HepG2 (cell line): ENCODE data around the gene SMPD2. TPM values are rescaled to one million over a fixed set of nuclear protein-coding genes. Genes with fewer than 3 reads are reported as not detected.

ENCODE experiments used
- CEBPB ChIP-seq: IDR thresholded peaks from 2 replicates; pipeline ENCODE4 v1.6.1; 2011; ENCODE audit warnings: low read depth, low read length, improper control_type of control experiment, borderline replicate concordance
- ERF ChIP-seq: IDR thresholded peaks from 2 replicates; pipeline ENCODE4 v1.6.1; 2018; ENCODE audit warnings: missing biosample characterization, missing genetic modification reagents
- FIP1L1 ChIP-seq: fragments of 200-400 bp; formaldehyde crosslinking; IDR thresholded peaks from 2 replicates; pipeline ENCODE4 v1.6.1; 2018; ENCODE audit warnings: low read depth, mild to moderate bottlenecking, low read length, moderate library complexity, borderline replicate concordance; ENCODE audit not compliant: insufficient read depth
- KMT2A ChIP-seq: sonication (generic); formaldehyde crosslinking; IDR thresholded peaks from 2 replicates; pipeline ENCODE4 v1.4.0; 2020; ENCODE audit warnings: missing genetic modification reagents
- MYC ChIP-seq: sonication (generic); formaldehyde crosslinking; IDR thresholded peaks from 2 replicates; pipeline ENCODE4 v1.9.0; 2021; ENCODE audit warnings: missing genetic modification reagents, borderline replicate concordance
- NFE2L2 ChIP-seq: fragments of 150-350 bp; IDR thresholded peaks from 2 replicates; pipeline ENCODE4 v1.6.1; 2014; ENCODE audit warnings: low read length
- NFKB2 ChIP-seq: sonication (generic); formaldehyde crosslinking; IDR thresholded peaks from 2 replicates; pipeline ENCODE4 v1.4.0; 2020; ENCODE audit warnings: missing genetic modification reagents, borderline replicate concordance
- PCBP1 ChIP-seq: fragments of 200-400 bp; formaldehyde crosslinking; IDR thresholded peaks from 2 replicates; pipeline ENCODE4 v1.6.1; 2017; ENCODE audit warnings: mild to moderate bottlenecking, low read depth, low read length, borderline replicate concordance
- PHF20 ChIP-seq: sonication (generic); formaldehyde crosslinking; IDR thresholded peaks from 2 replicates; pipeline ENCODE4 v1.5.0; 2020; ENCODE audit warnings: mild to moderate bottlenecking, missing genetic modification reagents
- RARG ChIP-seq: sonication (generic); formaldehyde crosslinking; IDR thresholded peaks from 2 replicates; pipeline ENCODE4 v1.4.0; 2020; ENCODE audit warnings: low read depth, mild to moderate bottlenecking, missing genetic modification reagents
- TEAD2 ChIP-seq: sonication (generic); formaldehyde crosslinking; IDR thresholded peaks from 2 replicates; pipeline ENCODE4 v1.9.0; 2021; ENCODE audit warnings: missing genetic modification reagents
- THYN1 ChIP-seq: sonication (generic); formaldehyde crosslinking; IDR thresholded peaks from 2 replicates; pipeline ENCODE4 v1.8.1; 2023; ENCODE audit warnings: low read depth, mild to moderate bottlenecking, moderate library complexity, missing genetic modification reagents, borderline replicate concordance
- YEATS2 ChIP-seq: sonication (generic); formaldehyde crosslinking; IDR thresholded peaks from 2 replicates; pipeline ENCODE4 v1.4.0; 2020; ENCODE audit warnings: missing genetic modification reagents, borderline replicate concordance
- ZBTB8A ChIP-seq: sonication (generic); formaldehyde crosslinking; IDR thresholded peaks from 2 replicates; pipeline ENCODE4 v1.4.0; 2020; ENCODE audit warnings: mild to moderate bottlenecking, low read depth, missing genetic modification reagents, borderline replicate concordance
- ZMYM4 ChIP-seq: sonication (generic); formaldehyde crosslinking; IDR thresholded peaks from 2 replicates; pipeline ENCODE4 v1.8.1; 2023; ENCODE audit warnings: mild to moderate bottlenecking, missing genetic modification reagents
- ZNF24 ChIP-seq: fragments of 450-650 bp; IDR thresholded peaks from 2 replicates; pipeline ENCODE4 v1.6.1; 2017; ENCODE audit warnings: antibody characterized with exemption, mild to moderate bottlenecking
- ZNF333 ChIP-seq: sonication (generic); formaldehyde crosslinking; IDR thresholded peaks from 2 replicates; pipeline ENCODE4 v1.4.0; 2020; ENCODE audit warnings: mild to moderate bottlenecking, missing genetic modification reagents, borderline replicate concordance
- ZNF362 ChIP-seq: sonication (generic); formaldehyde crosslinking; IDR thresholded peaks from 2 replicates; pipeline ENCODE4 v1.4.0; 2020; ENCODE audit warnings: missing genetic modification reagents, mild to moderate bottlenecking, borderline replicate concordance
- ZNF382 ChIP-seq: sonication (generic); formaldehyde crosslinking; IDR thresholded peaks from 2 replicates; pipeline ENCODE4 v1.5.0; 2020; ENCODE audit warnings: missing genetic modification reagents, mild to moderate bottlenecking, borderline replicate concordance
- ZNF629 ChIP-seq: sonication (generic); formaldehyde crosslinking; conservative IDR thresholded peaks from 2 replicates; pipeline ENCODE4 v1.5.0; 2020; ENCODE audit warnings: missing genetic modification reagents
- ZNF687 ChIP-seq: sonication (generic); formaldehyde crosslinking; IDR thresholded peaks from 2 replicates; pipeline ENCODE4 v1.5.1; 2020; ENCODE audit warnings: mild to moderate bottlenecking, missing genetic modification reagents, moderate library complexity
- polyA plus RNA-seq, 8 experiments: library from polyadenylated mRNA; depleted of rRNA in 3 of 8; stranded (reverse) in 7 of 8; unstranded in 1 of 8; fragments of >200 nt; fragmentation: Illumina TruSeq in 4 of 8; extraction: Trizol in 4 of 8; gene quantifications; 2 replicates each; pipeline versions ENCODE4 v1.2.1 to v1.2.3, GENCODE V29; 2011 to 2016; ENCODE audit warnings: low read depth in 4 of 8, missing spikeins in 1 of 8, mixed read lengths in 1 of 8; ENCODE audit not compliant: insufficient read depth in 1 of 8
- total RNA-seq, 5 experiments: library from RNA; depleted of rRNA; stranded (reverse); fragments of >200 nt; fragmentation: Illumina TruSeq; extraction: Trizol; gene quantifications; 2 replicates each; pipeline ENCODE4 v1.2.3, GENCODE V29; 2016; ENCODE audit warnings: low read depth in 1 of 5

The SMPD2 gene
- total and polyA plus RNA-seq, 2 of the 13 experiments (the other 11 are each of a cell fraction or from before 2014, with no cell fraction given) = 5.9 to 10.6 TPM

GRCh38 chr6:109441069-109441816, 719 bp downstream of the SMPD2 start (continued):
- TF ChIP-seq PHF20 (no peak), ZNF687 (CRISPR knock-in tag) (peak; percentile 79), NFKB2 (no peak), NFE2L2 (no peak), ZBTB8A (CRISPR knock-in tag) (no peak), THYN1 (CRISPR knock-in tag) (no peak), FIP1L1 (no peak), ZNF333 (CRISPR knock-in tag) (no peak), KMT2A (CRISPR knock-in tag) (no peak), TEAD2 (CRISPR knock-in tag) (no peak), ZNF629 (CRISPR knock-in tag) (0 out of 2 replicates have a peak, but pooled peaks have one; percentile 9), PCBP1 (no peak), ZNF24 (no peak), ZNF362 (CRISPR knock-in tag) (0 out of 2 replicates have a peak, but pooled peaks have one; percentile 15), YEATS2 (peak; percentile 14; the same call in 1 of the 2 replicates), ZNF382 (no peak), MYC (CRISPR knock-in tag) (peak; percentile 34; the same call in 1 of the 2 replicates), ERF (CRISPR knock-in tag) (no peak), CEBPB (no peak), ZMYM4 (CRISPR knock-in tag) (0 out of 2 replicates have a peak, but pooled peaks have one; percentile 11), RARG (no peak)
